H1 (cell line): ENCODE data around the gene POGLUT2. TPM values are rescaled to one million over a fixed set of nuclear protein-coding genes. Genes with fewer than 3 reads are reported as not detected.

ENCODE experiments used
- CTCF ChIA-PET: fragments of 300-600 bp; sonication (Branson Sonifier 250); formaldehyde crosslinking; loops from one replicate; lab custom pipeline; 2021; ENCODE audit not compliant: partially characterized antibody; lab: Charles Lee
- POLR2A ChIA-PET: fragments of 300-600 bp; sonication (Branson Sonifier 250); formaldehyde crosslinking; loops from one replicate; lab custom pipeline; 2021; ENCODE audit warnings: inconsistent platforms; ENCODE audit not compliant: partially characterized antibody; lab: Charles Lee
- DNase-seq, 2 experiments: peaks; one replicate each; pipeline versions ENCODE4 v3.0.0 to v3.0.0-alpha.2; 2010 to 2022; ENCODE audit warnings: low spot score in 2 of 2, low read depth in 1 of 2, mixed read lengths in 1 of 2
- FAIRE-seq: peaks from 2 replicates; lab custom pipeline; 2011; peaks lifted over from hg19 to GRCh38; lab: Jason Lieb, UNC
- H2AFZ ChIP-seq: 2 replicates; pipeline ENCODE4 v1.8.1; 2012; ENCODE audit warnings: low read length, inconsistent platforms
- H2AK5ac ChIP-seq: 2 replicates; pipeline ENCODE4 v1.6.1; 2013; ENCODE audit warnings: low read depth, low read length
- H2BK120ac ChIP-seq: replicated peaks from 2 replicates; pipeline ENCODE3; 2013; ENCODE audit warnings: low read depth, low read length, inconsistent platforms
- H2BK12ac ChIP-seq: 2 replicates; pipeline ENCODE4 v1.6.1; 2013; ENCODE audit warnings: low read depth, low read length
- H2BK15ac ChIP-seq: 2 replicates; pipeline ENCODE4 v1.6.1; 2013; ENCODE audit warnings: low read length
- H2BK20ac ChIP-seq: 2 replicates; pipeline ENCODE4 v1.6.1; 2013; ENCODE audit warnings: low read length
- H2BK5ac ChIP-seq: 2 replicates; pipeline ENCODE4 v1.6.1; 2013; ENCODE audit warnings: low read depth, low read length
- H3K14ac ChIP-seq: 2 replicates; pipeline ENCODE4 v1.6.1; 2013; ENCODE audit warnings: inconsistent platforms; ENCODE audit not compliant: insufficient read length
- H3K18ac ChIP-seq: 2 replicates; pipeline ENCODE4 v1.6.1; 2013; ENCODE audit warnings: low read length; ENCODE audit errors: extremely low read depth
- H3K23ac ChIP-seq: 2 replicates; pipeline ENCODE4 v1.6.1; 2013; ENCODE audit warnings: inconsistent platforms; ENCODE audit not compliant: insufficient read length
- H3K23me2 ChIP-seq: 2 replicates; pipeline ENCODE4 v1.6.1; 2013; ENCODE audit warnings: low read depth, low read length
- H3K27ac ChIP-seq: 2 replicates; pipeline ENCODE4 v1.6.1; 2011; ENCODE audit warnings: low read depth, low read length, inconsistent platforms
- H3K27me3 ChIP-seq, 4 experiments: replicated peaks in 1 of 4; 1 replicate in 1 of 4; 2 replicates in 3 of 4; pipeline versions ENCODE4 v1.6.1 to v1.8.1; 2011 to 2013; ENCODE audit warnings: low read length in 3 of 4, mild to moderate bottlenecking in 3 of 4, inconsistent platforms in 2 of 4, mixed read lengths in 2 of 4, moderate library complexity in 1 of 4; ENCODE audit not compliant: control insufficient read depth in 3 of 4, insufficient read depth in 3 of 4; ENCODE audit errors: extremely low read depth in 1 of 4
- H3K36me3 ChIP-seq, 4 experiments: 2 replicates each; pipeline versions ENCODE4 v1.6.1 to v1.8.1; 2011 to 2013; ENCODE audit warnings: mild to moderate bottlenecking in 4 of 4, low read length in 3 of 4, moderate library complexity in 2 of 4, control low read depth in 1 of 4, inconsistent platforms in 1 of 4; ENCODE audit not compliant: insufficient read depth in 4 of 4, control insufficient read depth in 2 of 4
- H3K4ac ChIP-seq: replicated peaks from 2 replicates; pipeline ENCODE3; 2013; ENCODE audit warnings: low read length, low read depth, mixed read lengths, inconsistent platforms; ENCODE audit not compliant: insufficient read length
- H3K4me1 ChIP-seq, 4 experiments: replicated peaks in 1 of 4; 1 replicate in 1 of 4; 2 replicates in 3 of 4; pipeline versions ENCODE4 v1.6.1 to v1.8.1; 2011 to 2013; ENCODE audit warnings: low read length in 3 of 4, inconsistent platforms in 2 of 4, mixed read lengths in 1 of 4; ENCODE audit not compliant: insufficient read depth in 4 of 4, control insufficient read depth in 3 of 4
- H3K4me2 ChIP-seq, 2 experiments: 2 replicates each; pipeline versions ENCODE4 v1.6.1 to v1.8.1; 2011 to 2013; ENCODE audit warnings: low read depth in 2 of 2, low read length in 2 of 2, control low read depth in 1 of 2, inconsistent platforms in 1 of 2, mild to moderate bottlenecking in 1 of 2; ENCODE audit not compliant: insufficient read depth in 1 of 2
- H3K4me3 ChIP-seq, 4 experiments: fragments of 200-600, 300-600 bp in 1 of 4; sonication (generic), shearing (Covaris generic), sonication (Bioruptor Twin) in 1 of 4; 2 replicates each; pipeline versions ENCODE4 v1.5.1 to v1.8.1; 2011 to 2016; ENCODE audit warnings: low read length in 4 of 4, low read depth in 3 of 4, control low read depth in 2 of 4, inconsistent platforms in 2 of 4, mild to moderate bottlenecking in 2 of 4, mixed read lengths in 1 of 4, moderate library complexity in 1 of 4; ENCODE audit not compliant: insufficient read depth in 2 of 4; ENCODE audit errors: extremely low read depth in 1 of 4
- H3K56ac ChIP-seq: replicated peaks from 2 replicates; pipeline ENCODE3; 2013; ENCODE audit warnings: low read depth, mild to moderate bottlenecking, mixed read lengths, low read length, inconsistent platforms; ENCODE audit not compliant: insufficient read length
- H3K79me1 ChIP-seq: 2 replicates; pipeline ENCODE4 v1.6.1; 2013; ENCODE audit warnings: low read depth, low read length, control low read depth
- H3K79me2 ChIP-seq, 2 experiments: 2 replicates each; pipeline versions ENCODE4 v1.6.1 to v1.8.1; 2012 to 2013; ENCODE audit warnings: low read length in 2 of 2, mild to moderate bottlenecking in 2 of 2, inconsistent platforms in 1 of 2; ENCODE audit not compliant: insufficient read depth in 2 of 2, control insufficient read depth in 1 of 2
- H3K9ac ChIP-seq, 4 experiments: replicated peaks in 1 of 4; 1 replicate in 1 of 4; 2 replicates in 3 of 4; pipeline versions ENCODE4 v1.6.1 to v1.8.1; 2011 to 2013; ENCODE audit warnings: low read depth in 3 of 4, low read length in 3 of 4, control low read depth in 2 of 4, mild to moderate bottlenecking in 2 of 4, moderate library complexity in 2 of 4, inconsistent platforms in 1 of 4; ENCODE audit errors: extremely low read depth in 1 of 4
- H3K9me3 ChIP-seq, 2 experiments: 2 replicates each; pipeline versions ENCODE4 v1.6.1 to v1.8.1; 2012 to 2013; ENCODE audit warnings: mild to moderate bottlenecking in 2 of 2, moderate library complexity in 2 of 2, control low read depth in 1 of 2, inconsistent platforms in 1 of 2, low read depth in 1 of 2, low read length in 1 of 2, mixed read lengths in 1 of 2; ENCODE audit not compliant: insufficient read depth in 2 of 2
- H4K20me1 ChIP-seq, 2 experiments: replicated peaks in 1 of 2; 2 replicates each; pipeline versions ENCODE3 to v1.8.1; 2011 to 2013; ENCODE audit warnings: inconsistent platforms in 2 of 2, low read length in 2 of 2, mild to moderate bottlenecking in 1 of 2; ENCODE audit not compliant: insufficient read depth in 2 of 2, control insufficient read depth in 1 of 2
- H4K5ac ChIP-seq: 2 replicates; pipeline ENCODE4 v1.6.1; 2013; ENCODE audit warnings: low read length, low read depth, mixed read lengths, inconsistent platforms; ENCODE audit not compliant: insufficient read length
- H4K8ac ChIP-seq: 2 replicates; pipeline ENCODE4 v1.8.0; 2013; ENCODE audit warnings: mild to moderate bottlenecking, moderate library complexity, low read length, inconsistent platforms; ENCODE audit not compliant: insufficient read depth; ENCODE audit errors: extremely low read depth
- H4K91ac ChIP-seq: replicated peaks from 2 replicates; pipeline ENCODE3; 2013; ENCODE audit warnings: low read length, mixed read lengths, inconsistent platforms; ENCODE audit not compliant: insufficient read length
- ATF3 ChIP-seq: IDR thresholded peaks from 2 replicates; pipeline ENCODE4 v1.6.1; 2011; ENCODE audit warnings: low read depth, mild to moderate bottlenecking, low read length; ENCODE audit not compliant: insufficient read depth
- BCL11A ChIP-seq, 2 experiments: IDR thresholded peaks; one replicate each; pipeline ENCODE4 v1.6.1; 2011; ENCODE audit warnings: low read depth in 2 of 2, low read length in 2 of 2, mild to moderate bottlenecking in 2 of 2
- CREB1 ChIP-seq: IDR thresholded peaks from 2 replicates; pipeline ENCODE4 v1.6.1; 2012; ENCODE audit warnings: inconsistent platforms
- E2F6 ChIP-seq: IDR thresholded peaks from 2 replicates; pipeline ENCODE4 v1.6.1; 2012; ENCODE audit warnings: inconsistent platforms
- RBBP5 ChIP-seq: IDR thresholded peaks from 2 replicates; pipeline ENCODE4 v1.7.1; 2012; ENCODE audit warnings: low read depth, mild to moderate bottlenecking, inconsistent platforms, low read length, moderate library complexity, borderline replicate concordance
- RNF2 ChIP-seq: fragments of 200-900, 300-1000 bp; sonication (generic); IDR thresholded peaks from 2 replicates; pipeline ENCODE4 v1.7.1; 2016; ENCODE audit warnings: borderline replicate concordance, low read depth, mild to moderate bottlenecking, antibody characterized with exemption, low read length; ENCODE audit not compliant: poor library complexity, severe bottlenecking; ENCODE audit errors: missing control alignments
- TAF1 ChIP-seq: IDR thresholded peaks from 2 replicates; pipeline ENCODE4 v1.6.1; 2011; ENCODE audit warnings: mild to moderate bottlenecking, low read depth, low read length
- TCF12 ChIP-seq: IDR thresholded peaks from 2 replicates; pipeline ENCODE4 v1.6.1; 2011; ENCODE audit warnings: low read depth, mild to moderate bottlenecking, low read length
- TEAD4 ChIP-seq: IDR thresholded peaks from 2 replicates; pipeline ENCODE4 v1.6.1; 2012; ENCODE audit warnings: low read depth, low read length, inconsistent platforms, mixed read lengths
- USF2 ChIP-seq: IDR thresholded peaks from 2 replicates; pipeline ENCODE4 v1.6.1; 2011; ENCODE audit warnings: low read length, improper control_type of control experiment
- polyA plus RNA-seq, 7 experiments: library from polyadenylated mRNA; depleted of rRNA in 3 of 7; stranded (reverse) in 5 of 7; unstranded in 2 of 7; fragments of >200 nt in 5 of 7; fragments of 200-250 nt in 2 of 7; gene quantifications; 1 replicate in 5 of 7; 2 replicates in 1 of 7; 4 replicates in 1 of 7; pipeline versions ENCODE4 v1.2.1 to v1.2.3, GENCODE V29; 2011 to 2013; ENCODE audit warnings: missing spikeins in 2 of 7, mixed read lengths in 2 of 7
- total RNA-seq: library from RNA; stranded (reverse); fragmentation: NEBNext Ultra II Directional; extraction: Animal tissue kit (Norgen Biotek cat#: 25700); gene quantifications from 2 replicates; pipeline ENCODE4 v1.2.1, GENCODE V29; 2021

POGLUT2 gene
- total and polyA plus RNA-seq, 2 of the 8 experiments (the other 6 are each of a cell fraction or from before 2014, with no cell fraction given) = 9.9 to 22.3 TPM

- Histone ChIP-seq H3K79me2 (no peaks in the 10 kb centered on the region), H2BK15ac (no peak overlapping the region), H2BK120ac (no peak overlapping the region), H3K4ac (no peak overlapping the region), H2BK20ac (no peak overlapping the region), H4K8ac (no peak overlapping the region), H3K27ac (no peak overlapping the region), H3K27me3 (no peaks in the 10 kb centered on the region), H4K20me1 (no peaks in the 10 kb centered on the region), H3K56ac (no peak overlapping the region), H3K36me3 (no peaks in the 10 kb centered on the region; a peak in 2 of 8 replicates), H4K91ac (no peak overlapping the region), H3K23me2 (peaks cover 2% of the 10 kb centered on the region; the same call in 1 of the 2 replicates), H2AFZ (no peak overlapping the region), H3K4me2 (no peak overlapping the region), H3K4me3 (no peak overlapping the region), H2BK12ac (no peak overlapping the region), H3K79me1 (no peaks in the 10 kb centered on the region), H4K5ac (no peak overlapping the region), H3K18ac (no peak overlapping the region), H3K9me3 (no peaks in the 10 kb centered on the region), H3K23ac (no peak overlapping the region), H3K14ac (no peak overlapping the region), H3K4me1 (no peaks in the 10 kb centered on the region), H2BK5ac (no peak overlapping the region), H2AK5ac (no peak overlapping the region), H3K9ac (no peak overlapping the region)
- FAIRE-seq (no peak), DNase-seq (no peak)
- ChIA-PET POLR2A (no interaction called here), CTCF (interaction anchor here (2.3 kb wide), 1 partner anchor 18 kb away, joined by 12 read pairs; no protein-coding TSS in a partner anchor)
- no peak for TF ChIP-seq TCF12
- no peak for TF ChIP-seq BCL11A (IDR thresholded peaks at IDR 0.05; ENCODE audit: low read depth in 2 of 2, low read length in 2 of 2)
- no peak for TF ChIP-seq ATF3
- TF ChIP-seq CREB1 = no peak
- TF ChIP-seq RBBP5 = no peak
- no peak for TF ChIP-seq TAF1
- TF ChIP-seq RNF2 = no peak
- TF ChIP-seq USF2 = no peak
- no peak for TF ChIP-seq E2F6
- no peak for TF ChIP-seq TEAD4
These were observed 19.1 kb upstream of the POGLUT2 start for GRCh38 chr13:102817907-102818306.
